ENCODE measurements around the gene COMP. TPM values are rescaled to one million over a fixed set of nuclear protein-coding genes. Genes with fewer than 3 reads are reported as not detected.

Gene COMP
- total RNA-seq, 6 donors from 2014 or later, result 1.8 to 8.5 (median 4.3) TPM; not detected in 2

DNA sequence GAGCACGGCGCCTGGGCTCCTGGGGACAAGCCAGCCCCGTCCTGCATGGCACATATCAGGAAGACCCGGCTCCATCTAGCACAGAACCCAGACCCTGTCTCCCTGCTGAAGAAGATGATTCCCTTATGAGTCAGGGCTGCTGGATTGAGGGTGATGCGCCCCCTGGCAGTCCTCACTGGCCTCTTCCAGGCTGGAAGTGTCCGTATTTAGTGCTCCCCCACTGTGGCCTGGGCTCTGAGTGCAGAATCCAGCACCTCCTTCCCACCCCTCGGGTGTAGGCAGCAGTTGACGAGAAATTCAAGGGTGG is 14.9 kb downstream of the COMP start:
- H3K4me1 ChIP-seq, result no peaks in the 10 kb centered on the region
- H3K4me3 ChIP-seq, result no peak overlapping the region
- H3K27ac ChIP-seq, result no peak overlapping the region
- no peak for DNase-seq
- 83% methylated on average over 5 to 8 of the region's 8 CpGs for WGBS, 2 donors
- ATAC-seq (ENCODE audit: low FRiP score in 2 of 2), result peak in 1 of 2 donors; percentile 1
- peaks cover 0 to 5% (median 0%) of the 10 kb centered on the region in 4 donors for H3K36me3 ChIP-seq
- H3K27me3 ChIP-seq, result no peaks in the 10 kb centered on the region
- no peaks in the 10 kb centered on the region for H3K9me3 ChIP-seq
- TF ChIP-seq EP300 (IDR thresholded peaks at IDR 0.05), result no peak
- no peak for TF ChIP-seq POLR2A (IDR thresholded peaks at IDR 0.05)
- TF ChIP-seq, protein P1, sequence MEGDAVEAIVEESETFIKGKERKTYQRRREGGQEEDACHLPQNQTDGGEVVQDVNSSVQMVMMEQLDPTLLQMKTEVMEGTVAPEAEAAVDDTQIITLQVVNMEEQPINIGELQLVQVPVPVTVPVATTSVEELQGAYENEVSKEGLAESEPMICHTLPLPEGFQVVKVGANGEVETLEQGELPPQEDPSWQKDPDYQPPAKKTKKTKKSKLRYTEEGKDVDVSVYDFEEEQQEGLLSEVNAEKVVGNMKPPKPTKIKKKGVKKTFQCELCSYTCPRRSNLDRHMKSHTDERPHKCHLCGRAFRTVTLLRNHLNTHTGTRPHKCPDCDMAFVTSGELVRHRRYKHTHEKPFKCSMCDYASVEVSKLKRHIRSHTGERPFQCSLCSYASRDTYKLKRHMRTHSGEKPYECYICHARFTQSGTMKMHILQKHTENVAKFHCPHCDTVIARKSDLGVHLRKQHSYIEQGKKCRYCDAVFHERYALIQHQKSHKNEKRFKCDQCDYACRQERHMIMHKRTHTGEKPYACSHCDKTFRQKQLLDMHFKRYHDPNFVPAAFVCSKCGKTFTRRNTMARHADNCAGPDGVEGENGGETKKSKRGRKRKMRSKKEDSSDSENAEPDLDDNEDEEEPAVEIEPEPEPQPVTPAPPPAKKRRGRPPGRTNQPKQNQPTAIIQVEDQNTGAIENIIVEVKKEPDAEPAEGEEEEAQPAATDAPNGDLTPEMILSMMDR (IDR thresholded peaks at IDR 0.05), result no peak
- no peak for TF ChIP-seq POLR2AphosphoS5 (IDR thresholded peaks at IDR 0.05)

DNA sequence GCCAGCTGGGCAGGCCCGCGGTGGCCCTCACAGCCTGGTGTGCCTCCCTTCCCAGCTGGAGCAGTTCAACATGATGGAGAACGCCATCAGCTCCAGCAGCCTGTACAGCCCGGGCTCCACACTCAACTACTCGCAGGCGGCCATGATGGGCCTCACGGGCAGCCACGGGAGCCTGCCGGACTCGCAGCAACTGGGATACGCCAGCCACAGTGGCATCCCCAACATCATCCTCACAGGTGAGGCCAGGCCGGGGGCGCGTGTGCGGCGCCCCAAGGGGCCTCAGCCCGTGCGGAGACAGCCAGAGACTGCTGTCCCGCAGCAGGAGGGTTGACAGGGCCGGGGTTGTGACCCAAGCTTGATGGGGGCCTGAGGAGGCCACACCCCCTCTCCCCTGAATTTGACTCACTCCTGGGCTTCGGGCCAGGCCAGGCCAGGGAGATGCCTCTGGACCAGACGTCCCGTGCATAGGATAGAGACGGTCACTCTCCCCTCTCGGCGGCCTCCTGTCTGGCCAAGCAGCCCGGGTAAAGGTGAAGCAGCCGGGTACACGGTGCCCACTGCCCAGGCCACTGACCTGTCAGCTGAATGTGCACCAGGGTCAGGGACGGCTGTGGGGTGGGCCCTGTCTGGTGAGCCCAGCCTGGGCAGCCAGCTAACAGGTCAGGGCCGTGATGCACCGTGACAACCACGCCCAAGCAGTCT is 15.4 kb downstream of the COMP start:
- Histone ChIP-seq H3K4me3 (no peak overlapping the region), H3K4me1 (no peaks in the 10 kb centered on the region), H3K9me3 (no peaks in the 10 kb centered on the region), H3K27ac (no peak overlapping the region), H3K36me3 (peaks cover 0 to 5% (median 0%) of the 10 kb centered on the region in 4 donors), H3K27me3 (no peaks in the 10 kb centered on the region)
- WGBS, 2 donors, result 92 to 96% methylated on average over 8 to 22 of the region's 33 CpGs
- ATAC-seq (ENCODE audit: low FRiP score in 2 of 2) (peak in 1 of 2 donors; percentile 6), DNase-seq (peak in 1 of 2 donors; percentile 72)
- TF ChIP-seq, protein P1 (IDR thresholded peaks at IDR 0.05), result no peak
- no peak for TF ChIP-seq EP300 (IDR thresholded peaks at IDR 0.05)
- no peak for TF ChIP-seq POLR2AphosphoS5 (IDR thresholded peaks at IDR 0.05)
- no peak for TF ChIP-seq POLR2A (IDR thresholded peaks at IDR 0.05)

DNA sequence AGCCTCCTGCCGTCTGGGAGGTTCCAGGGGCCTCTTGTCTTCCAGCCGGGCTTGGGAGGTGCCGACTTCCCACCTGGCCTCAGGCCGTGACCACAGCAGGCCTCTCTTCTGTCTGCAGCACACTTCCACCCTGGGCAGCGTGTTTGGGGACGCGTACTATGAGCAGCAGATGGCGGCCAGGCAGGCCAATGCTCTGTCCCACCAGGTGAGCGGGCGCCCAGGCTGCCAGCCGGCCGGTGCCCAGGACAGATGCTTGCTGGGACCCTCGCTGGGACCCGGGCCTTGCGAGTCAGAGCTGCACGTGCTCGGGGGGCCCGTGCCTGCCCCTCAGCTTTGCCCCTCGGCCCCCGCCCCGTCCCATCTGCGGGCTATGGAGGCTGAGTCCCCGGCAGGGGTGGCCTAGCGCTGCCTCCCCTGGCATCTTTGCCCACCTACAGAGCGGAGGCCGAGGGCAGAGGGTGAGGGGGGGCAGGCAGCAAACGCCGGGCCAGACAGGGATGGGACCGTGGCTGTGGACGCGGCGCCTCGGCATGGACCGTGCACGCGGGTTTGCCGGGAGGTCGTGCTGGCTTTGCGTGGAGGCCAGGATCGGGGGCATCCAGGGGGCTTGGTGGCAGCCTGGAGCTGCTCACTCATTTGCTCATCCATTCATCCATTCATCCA is 16.2 kb downstream of the COMP start:
- no peak for TF ChIP-seq POLR2AphosphoS5 (IDR thresholded peaks at IDR 0.05)
- no peak for TF ChIP-seq POLR2A (IDR thresholded peaks at IDR 0.05)
- no peak for TF ChIP-seq EP300 (IDR thresholded peaks at IDR 0.05)
- TF ChIP-seq, protein P1 (IDR thresholded peaks at IDR 0.05), result no peak
- H3K36me3 ChIP-seq, result peaks cover 0 to 5% (median 0%) of the 10 kb centered on the region in 4 donors
- H3K4me1 ChIP-seq, result peaks cover 0 to 6% (median 3%) of the 10 kb centered on the region in 4 donors
- no peak for ATAC-seq (ENCODE audit: low FRiP score in 2 of 2)
- 94 to 95% methylated on average over 10 to 40 of the region's 40 CpGs for whole genome bisulfite sequencing, 2 donors
- no peaks in the 10 kb centered on the region for H3K27me3 ChIP-seq
- H3K9me3 ChIP-seq, result no peaks in the 10 kb centered on the region
- no peak overlapping the region for H3K4me3 ChIP-seq
- peak in 1 of 2 donors; percentile 82 for DNase-seq
- H3K27ac ChIP-seq, result no peak overlapping the region

DNA sequence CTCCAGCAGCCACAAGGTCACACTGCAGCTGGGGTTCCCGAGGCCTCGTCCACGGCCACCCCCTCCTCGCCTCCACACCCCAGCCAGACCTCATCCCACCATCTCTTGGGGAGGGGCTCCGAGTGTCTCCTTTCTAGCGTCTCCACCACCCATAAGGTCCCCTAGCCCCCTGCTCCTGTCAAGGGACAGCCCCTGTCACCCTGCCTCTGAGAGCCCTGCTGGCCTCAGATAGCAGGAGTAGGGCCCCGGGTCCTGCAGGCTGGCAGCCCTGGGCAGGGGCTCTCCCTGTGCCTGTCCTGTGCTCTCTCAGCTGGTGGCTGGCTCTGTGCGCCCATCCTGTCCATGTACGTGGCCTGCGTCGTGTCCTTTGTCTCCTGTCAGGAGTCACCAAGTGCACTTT is 17.0 kb downstream of the COMP start:
- WGBS, 2 donors, result 86 to 96% methylated on average over 6 to 9 of the region's 11 CpGs
- Histone ChIP-seq H3K4me1 (peaks cover 0 to 13% (median 4%) of the 10 kb centered on the region in 4 donors), H3K36me3 (peaks cover 0 to 5% (median 0%) of the 10 kb centered on the region in 4 donors), H3K27ac (no peak overlapping the region), H3K4me3 (no peak overlapping the region), H3K9me3 (no peaks in the 10 kb centered on the region), H3K27me3 (no peaks in the 10 kb centered on the region)
- peak in 1 of 2 donors; percentile 38 for DNase-seq
- TF ChIP-seq POLR2A (IDR thresholded peaks at IDR 0.05) (no peak), EP300 (IDR thresholded peaks at IDR 0.05) (no peak), POLR2AphosphoS5 (IDR thresholded peaks at IDR 0.05) (no peak)
- TF ChIP-seq, protein P1 (IDR thresholded peaks at IDR 0.05), result no peak
- ATAC-seq (ENCODE audit: low FRiP score in 2 of 2), result no peak
